HepG2 (cell line): Measurements from ENCODE around the gene TNFRSF13B. TPM values are rescaled to one million over a fixed set of nuclear protein-coding genes. Genes with fewer than 3 reads are reported as not detected.
A peak's percentile ranks its signal among the peaks of the same experiment; 100 is the strongest.
"Not testable (repeated sequence)": the region's sequence is repeated elsewhere in the genome, so short reads cannot be mapped to it uniquely, and the experiment has no call there.

Source experiments
- ATAC-seq: fragments of 200-7000 bp; cut with Tn5 transposase; 3 replicates; pipeline ENCODE4 v1.9.1; 2020; ENCODE audit warnings: mild to moderate bottlenecking, moderate library complexity
- BruUV-seq: library from RNA; stranded (reverse); fragments of 400-500 nt; replicated peaks from 2 replicates; lab custom pipeline; 2021; lab: Mats Ljungman, UMichigan
- CTCF ChIA-PET: fragments of 300-600 bp; formaldehyde crosslinking; extraction: SDS; loops from one replicate; lab custom pipeline; 2021; ENCODE audit warnings: low total read pairs, inconsistent platforms, low intra/inter-chr PET ratio; lab: Yijun Ruan, JAX
- POLR2A ChIA-PET: fragments of 350-600 bp; sonication (Branson Sonifier 250); formaldehyde crosslinking; loops from one replicate; lab custom pipeline; 2020; ENCODE audit warnings: antibody characterized with exemption, inconsistent platforms; lab: Yijun Ruan, JAX
- DNase-seq: peaks from one replicate; pipeline ENCODE4 v3.0.0-alpha.2; 2015; ENCODE audit warnings: low spot score
- FAIRE-seq: peaks from 3 replicates; lab custom pipeline; 2011; peaks lifted over from hg19 to GRCh38; lab: Jason Lieb, UNC
- H2AFZ ChIP-seq: one replicate; pipeline ENCODE4 v1.6.1; 2011; ENCODE audit warnings: low read length, inconsistent platforms
- H3K27ac ChIP-seq: fragments of 300-600 bp; 3 replicates; pipeline ENCODE4 v1.8.0; 2011; ENCODE audit warnings: mixed run types, mild to moderate bottlenecking, mixed read lengths, low read length, inconsistent platforms; ENCODE audit not compliant: insufficient read depth; ENCODE audit errors: extremely low read length
- H3K27me3 ChIP-seq, 2 experiments: fragments of 200-600 bp in 1 of 2; 2 replicates in 1 of 2; 3 replicates in 1 of 2; pipeline versions ENCODE4 v1.6.0 to v1.8.0; 2011; ENCODE audit warnings: low read length in 2 of 2, mild to moderate bottlenecking in 2 of 2, moderate library complexity in 2 of 2, inconsistent platforms in 1 of 2; ENCODE audit not compliant: insufficient read depth in 2 of 2, control insufficient read depth in 1 of 2
- H3K36me3 ChIP-seq, 2 experiments: fragments of 200-600 bp in 1 of 2; replicated peaks in 1 of 2; 2 replicates in 1 of 2; 3 replicates in 1 of 2; pipeline versions ENCODE4 v1.5.1 to v1.8.0; 2011; ENCODE audit warnings: low read length in 2 of 2, inconsistent platforms in 1 of 2; ENCODE audit not compliant: insufficient read depth in 2 of 2, control insufficient read depth in 1 of 2
- H3K4me1 ChIP-seq: 2 replicates; pipeline ENCODE4 v1.5.1; 2012; ENCODE audit warnings: low read length, inconsistent platforms; ENCODE audit not compliant: insufficient read depth
- H3K4me2 ChIP-seq: 2 replicates; pipeline ENCODE4 v1.6.0; 2011; ENCODE audit warnings: low read depth, low read length, inconsistent platforms
- H3K4me3 ChIP-seq, 3 experiments: fragments of 200-600 bp in 1 of 3; sonication (generic), shearing (Covaris generic) in 1 of 3; replicated peaks in 1 of 3; 2 replicates each; pipeline ENCODE4 v1.5.1; 2011 to 2016; ENCODE audit warnings: low read length in 3 of 3, inconsistent platforms in 2 of 3, low read depth in 2 of 3, mild to moderate bottlenecking in 2 of 3, control low read depth in 1 of 3, mixed read lengths in 1 of 3; ENCODE audit not compliant: insufficient read depth in 1 of 3
- H3K79me2 ChIP-seq: one replicate; pipeline ENCODE4 v1.6.1; 2011; ENCODE audit warnings: low read length, inconsistent platforms; ENCODE audit not compliant: insufficient read depth
- H3K9ac ChIP-seq: 2 replicates; pipeline ENCODE4 v1.6.0; 2011; ENCODE audit warnings: mild to moderate bottlenecking, low read depth, low read length, inconsistent platforms; ENCODE audit not compliant: insufficient read depth
- H3K9me3 ChIP-seq: 2 replicates; pipeline ENCODE4 v1.5.1; 2012; ENCODE audit warnings: mild to moderate bottlenecking, low read length
- H4K20me1 ChIP-seq: 2 replicates; pipeline ENCODE4 v1.6.0; 2011; ENCODE audit warnings: inconsistent platforms, mild to moderate bottlenecking, low read length, moderate library complexity; ENCODE audit not compliant: insufficient read depth
- FOSL2 ChIP-seq: sonication (generic); formaldehyde crosslinking; IDR thresholded peaks from 2 replicates; pipeline ENCODE4 v1.4.0; 2020; ENCODE audit warnings: missing genetic modification reagents
- WGBS: methylation state at CpG from one replicate; pipeline ENCODE4 v1.1.6; 2017; ENCODE audit warnings: low lambda C conversion rate; 5-methylcytosine and 5-hydroxymethylcytosine counted together
- in situ Hi-C: cut with HindIII; loops from 2 replicates; pipeline ENCODE4 v1.10.0; 2017; ENCODE audit warnings: low pct_unique_long_range_greater_than_20kb; ENCODE audit not compliant: extremely low pct_ligation_motif_present
- intact Hi-C: fragments of 100-400 bp; cut with micrococcal nuclease; formaldehyde crosslinking; loops from one replicate; pipeline ENCODE4 v1.10.0; 2022; ENCODE audit not compliant: unreplicated experiment
- polyA plus RNA-seq, 8 experiments: library from polyadenylated mRNA; depleted of rRNA in 3 of 8; stranded (reverse) in 7 of 8; unstranded in 1 of 8; fragments of >200 nt; fragmentation: Illumina TruSeq in 4 of 8; extraction: Trizol in 4 of 8; gene quantifications; 2 replicates each; pipeline versions ENCODE4 v1.2.1 to v1.2.3, GENCODE V29; 2011 to 2016; ENCODE audit warnings: low read depth in 4 of 8, missing spikeins in 1 of 8, mixed read lengths in 1 of 8; ENCODE audit not compliant: insufficient read depth in 1 of 8
- total RNA-seq, 5 experiments: library from RNA; depleted of rRNA; stranded (reverse); fragments of >200 nt; fragmentation: Illumina TruSeq; extraction: Trizol; gene quantifications; 2 replicates each; pipeline ENCODE4 v1.2.3, GENCODE V29; 2016; ENCODE audit warnings: low read depth in 1 of 5

TNFRSF13B gene
- total and polyA plus RNA-seq, 2 of the 13 experiments (the other 11 are each of a cell fraction or from before 2014, with no cell fraction given) = not detected

GRCh38 chr17:17014748-17015124 lies 42.8 kb upstream of the TNFRSF13B start:
- H3K36me3 ChIP-seq, in situ Hi-C loops, POLR2A ChIA-PET, H4K20me1 ChIP-seq, FAIRE-seq, CTCF ChIA-PET, BruUV-seq, H3K4me3 ChIP-seq, DNase-seq, intact Hi-C loops, ATAC-seq, H3K27ac ChIP-seq, H3K9ac ChIP-seq, H3K27me3 ChIP-seq, H3K9me3 ChIP-seq, H3K79me2 ChIP-seq, H3K4me2 ChIP-seq, H2AFZ ChIP-seq: not testable (repeated sequence)
- H3K4me1 ChIP-seq = peaks cover 16% of the 10 kb centered on the region
- 36% methylated on average over 7 of the region's 9 CpGs for WGBS
- 0 out of 2 replicates have a peak, but pooled peaks have one; percentile 9 for TF ChIP-seq FOSL2 (CRISPR knock-in tag)

- H3K4me1 ChIP-seq, FAIRE-seq, H3K9ac ChIP-seq, H3K9me3 ChIP-seq, H3K79me2 ChIP-seq, H3K27ac ChIP-seq, H3K27me3 ChIP-seq, POLR2A ChIA-PET, H3K4me3 ChIP-seq, CTCF ChIA-PET, BruUV-seq, DNase-seq, H2AFZ ChIP-seq, H4K20me1 ChIP-seq, H3K36me3 ChIP-seq, in situ Hi-C loops, intact Hi-C loops, ATAC-seq, H3K4me2 ChIP-seq: not testable (repeated sequence)
- WGBS = 30% methylated on average over 7 of the region's 14 CpGs
These were observed 42.2 kb upstream of the TNFRSF13B start for GRCh38 chr17:17013828-17014747.

- H3K27ac ChIP-seq, H3K4me1 ChIP-seq, H3K9me3 ChIP-seq, ATAC-seq, H3K79me2 ChIP-seq, intact Hi-C loops, H3K9ac ChIP-seq, in situ Hi-C loops, H3K4me3 ChIP-seq, BruUV-seq, H3K27me3 ChIP-seq, POLR2A ChIA-PET, CTCF ChIA-PET, H4K20me1 ChIP-seq, H2AFZ ChIP-seq, DNase-seq, H3K36me3 ChIP-seq: not testable (repeated sequence)
- 0 out of 2 replicates have a peak overlapping the region, but pooled peaks have one; percentile 1 for H3K4me2 ChIP-seq
- WGBS = 0% methylated on average over 4 of the region's 12 CpGs
- peak; percentile 30 for FAIRE-seq
These were observed 39.4 kb upstream of the TNFRSF13B start for GRCh38 chr17:17011043-17011907.
